Islet of Langerhans (tissue), 1 donor: Measurements from ENCODE around the gene PREX1.

ENCODE experiments used
- FAIRE-seq: peaks from one replicate; lab custom pipeline; 2011; peaks lifted over from hg19 to GRCh38; lab: Jason Lieb, UNC

The PREX1 gene

DNA sequence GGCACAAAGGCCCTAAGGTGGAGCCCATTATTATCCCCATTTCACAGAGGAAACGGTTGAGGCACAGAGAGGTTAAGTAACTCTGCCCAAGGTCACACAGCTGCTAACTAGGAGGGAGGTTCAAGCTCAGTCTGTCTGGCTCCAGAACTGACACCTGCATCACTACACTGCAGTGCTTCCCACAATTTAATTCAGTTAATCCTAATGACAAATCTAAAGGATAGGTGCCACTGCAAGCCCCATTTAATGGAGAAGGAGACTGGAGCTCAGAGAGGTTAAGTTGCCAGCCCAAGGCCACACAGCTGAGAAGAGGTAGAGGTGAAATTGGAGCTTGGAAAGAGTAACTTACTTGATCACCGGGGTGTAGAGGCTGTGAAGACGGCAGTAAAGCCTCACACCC lies 148.8 kb downstream of the PREX1 start:
- no peak for FAIRE-seq

DNA sequence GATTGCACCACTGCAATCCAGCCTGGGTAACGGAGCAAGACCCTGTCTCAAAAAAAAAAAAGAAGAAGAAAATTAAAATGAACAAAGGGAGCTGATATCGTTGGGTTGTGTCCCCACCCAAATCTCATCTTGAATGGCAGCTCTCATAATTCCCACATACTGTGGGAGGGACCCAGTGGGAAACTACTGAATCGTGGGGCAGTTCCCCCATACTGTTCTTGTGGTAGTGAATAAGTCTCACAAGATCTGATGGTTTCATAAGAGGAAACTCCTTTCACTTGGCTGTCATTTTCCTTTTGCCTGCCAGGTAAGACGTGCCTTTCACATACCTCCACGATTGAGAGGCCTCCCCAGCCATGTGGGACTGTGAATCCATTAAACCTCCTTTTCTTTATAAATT lies 149.4 kb downstream of the PREX1 start:
- FAIRE-seq, result no peak

DNA sequence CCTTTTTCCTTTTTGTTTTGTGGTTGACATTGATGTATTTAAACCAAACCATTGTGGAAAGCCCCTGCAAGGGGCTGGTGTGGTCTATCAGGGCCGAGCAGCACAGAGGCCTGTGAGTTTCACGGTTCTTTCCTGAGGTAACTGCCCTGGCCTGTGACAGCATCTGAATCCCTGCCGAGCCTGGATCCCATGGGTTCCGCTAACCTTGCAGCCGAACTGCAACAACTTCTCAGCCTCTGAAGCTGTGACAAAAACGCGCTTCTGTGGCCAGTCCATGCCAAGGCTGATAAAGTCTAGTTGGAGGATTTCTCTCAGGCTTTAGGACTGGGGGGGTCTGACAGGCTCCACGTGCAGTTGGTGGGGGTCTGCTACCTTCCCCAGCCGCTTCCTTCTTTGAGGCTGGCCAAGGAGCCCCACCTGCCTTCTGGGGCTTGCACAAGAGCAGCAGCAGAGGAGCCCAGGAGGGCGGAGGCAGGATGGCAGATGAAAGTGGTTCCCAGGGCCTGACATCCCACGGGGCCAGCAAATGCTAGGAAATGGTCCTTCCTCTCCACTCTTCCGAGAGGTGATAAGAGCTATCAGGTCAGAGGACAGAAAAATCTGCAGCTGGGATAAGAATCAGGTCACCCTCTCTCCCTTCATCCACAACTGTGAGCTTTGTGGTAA lies 150.9 kb downstream of the PREX1 start:
- FAIRE-seq, result no peak

- FAIRE-seq, result no peak
Observed at GRCh38 chr20:48676125-48676524, 151.7 kb downstream of the PREX1 start.

- no peak for FAIRE-seq
Observed at GRCh38 chr20:48674461-48674860, 153.3 kb downstream of the PREX1 start.

- no peak for FAIRE-seq
Observed at GRCh38 chr20:48673507-48673906, 154.3 kb downstream of the PREX1 start.

- FAIRE-seq, result no peak
Observed at GRCh38 chr20:48672324-48672723, 155.5 kb downstream of the PREX1 start.

GRCh38 chr20:48671141-48671540 lies 156.7 kb downstream of the PREX1 start:
- no peak for FAIRE-seq

- no peak for FAIRE-seq
Observed at GRCh38 chr20:48669946-48670605, 157.7 kb downstream of the PREX1 start.

DNA sequence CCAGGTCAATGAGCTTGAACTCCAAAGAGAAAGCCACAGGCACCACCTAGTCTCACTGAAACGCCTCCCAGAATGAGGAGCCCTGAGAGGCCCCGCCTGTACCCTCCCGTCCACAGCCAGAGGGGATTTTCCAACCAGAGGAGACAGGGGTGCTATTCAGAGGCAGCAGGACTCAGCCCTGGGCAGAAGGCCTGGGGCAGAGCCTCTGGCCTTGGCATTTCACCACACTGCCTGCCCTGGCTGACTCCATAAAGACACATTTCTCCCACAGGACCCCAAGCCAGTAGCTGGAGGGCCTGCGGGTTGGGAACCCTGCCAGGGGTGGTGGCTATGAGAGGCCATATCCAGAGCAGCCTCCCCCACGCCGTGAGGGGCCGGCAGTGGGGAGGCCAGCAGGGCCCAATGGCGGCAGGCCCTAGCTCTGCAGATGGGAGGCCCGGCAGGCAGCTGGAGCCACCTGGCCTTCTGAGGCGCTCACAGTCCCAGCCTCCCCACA lies 159.3 kb downstream of the PREX1 start:
- no peak for FAIRE-seq

DNA sequence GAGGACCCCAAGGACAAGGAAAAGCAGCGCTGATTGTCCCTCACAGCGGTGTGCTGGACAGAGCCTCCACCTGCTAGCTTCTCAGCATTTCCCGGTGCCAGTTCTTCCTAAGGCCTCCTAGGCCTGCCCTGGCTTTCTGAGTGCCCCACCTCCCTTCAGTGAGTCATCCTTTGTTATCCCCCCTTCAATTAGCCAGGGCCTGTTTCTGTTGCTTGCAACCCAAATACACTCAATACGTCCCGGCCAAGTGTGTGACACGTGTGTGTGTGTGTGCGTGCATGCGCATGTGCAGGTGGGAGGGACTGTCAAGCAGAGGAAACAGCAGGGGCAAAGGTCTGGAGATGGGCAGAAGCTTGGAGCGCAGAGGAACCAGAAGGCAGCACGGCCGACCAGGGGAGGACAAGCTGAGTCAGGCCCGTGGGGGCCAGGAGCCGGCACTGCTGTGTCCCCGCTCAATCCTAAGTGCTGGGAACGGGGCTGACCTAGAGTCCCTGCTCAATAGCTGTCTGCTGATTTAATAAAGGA lies 159.8 kb downstream of the PREX1 start:
- no peak for FAIRE-seq

DNA sequence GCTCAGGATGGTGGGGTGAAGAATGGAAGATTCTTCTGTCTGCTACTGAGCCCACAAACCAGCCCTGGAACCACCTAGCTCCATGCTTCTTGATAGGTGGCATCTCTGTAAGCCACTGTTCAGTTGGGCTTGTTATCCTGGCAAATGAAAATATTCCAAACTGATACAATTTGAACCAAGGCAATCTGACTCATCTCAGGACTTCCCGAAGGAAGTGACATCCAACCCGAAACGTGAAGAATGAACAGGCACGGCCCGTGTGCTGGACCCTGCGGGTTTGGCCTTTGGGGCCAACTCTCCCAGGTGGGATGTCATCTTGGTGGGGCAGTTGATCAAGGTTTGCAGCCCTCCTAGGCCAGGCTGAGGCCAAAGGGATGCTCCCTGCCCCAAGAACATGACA lies 160.3 kb downstream of the PREX1 start:
- FAIRE-seq, result no peak

- FAIRE-seq, result no peak
Observed at GRCh38 chr20:48665785-48666184, 162.0 kb downstream of the PREX1 start.

GRCh38 chr20:48662711-48663110 lies 165.1 kb downstream of the PREX1 start:
- no peak for FAIRE-seq

DNA sequence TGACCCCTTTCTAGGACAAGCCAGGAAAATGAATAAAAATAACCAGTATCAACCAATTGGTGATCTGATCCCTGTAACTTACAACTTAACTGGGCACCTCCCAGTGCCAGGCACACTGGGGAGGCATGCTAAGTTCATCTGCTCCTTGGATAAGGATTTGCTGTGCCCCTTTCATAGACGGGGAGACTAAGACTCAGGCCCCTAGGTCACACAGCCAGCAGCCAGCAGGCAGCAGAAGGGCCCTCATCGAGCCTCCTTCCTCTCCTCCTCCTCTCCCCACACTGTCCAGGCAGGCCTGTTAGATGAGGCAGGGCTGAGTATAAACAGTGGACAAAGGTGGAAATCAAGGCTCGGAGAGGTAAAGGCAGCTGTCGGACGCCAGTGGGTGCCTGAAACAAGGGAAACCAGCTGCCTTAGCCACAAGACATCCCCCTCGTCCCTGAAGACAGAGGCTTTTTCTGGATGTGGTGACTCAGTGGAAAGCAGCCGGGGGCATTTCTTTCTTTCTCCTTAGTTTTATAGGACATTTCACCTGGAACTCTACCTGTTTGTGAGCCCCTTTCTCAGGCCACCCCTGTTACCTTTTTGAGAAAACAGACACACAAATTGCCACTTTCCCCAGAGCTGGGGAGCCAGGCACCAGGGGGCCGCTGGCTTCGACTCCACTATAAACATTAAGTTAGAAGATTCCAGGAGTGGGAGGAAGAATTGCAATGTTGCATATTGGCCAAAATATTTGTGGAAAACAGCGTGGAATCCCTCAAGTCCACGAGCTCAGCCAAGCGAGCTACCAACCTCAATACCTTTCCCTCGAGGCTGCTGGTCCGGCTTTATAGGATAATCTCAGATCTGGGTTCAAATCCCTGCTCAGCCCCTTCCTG lies 166.0 kb downstream of the PREX1 start:
- FAIRE-seq, result no peak

DNA sequence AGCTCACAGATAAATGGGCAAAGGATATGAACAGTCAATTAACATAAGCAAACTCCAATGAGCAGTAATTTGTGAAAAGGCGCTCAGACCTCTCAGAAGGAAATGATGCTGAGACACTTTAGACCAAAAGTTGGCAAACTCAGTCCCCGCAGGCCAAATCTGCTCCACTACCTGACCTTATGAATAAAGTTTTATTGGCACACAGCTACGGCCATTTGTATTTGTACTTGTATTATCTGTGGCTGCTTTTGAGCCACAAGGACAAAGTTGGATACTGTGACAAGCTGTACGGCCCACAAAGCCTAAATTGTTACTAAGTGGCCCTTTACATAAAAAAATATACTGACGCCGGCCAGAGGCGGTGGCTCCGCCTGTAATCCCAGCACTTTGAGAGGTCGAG lies 167.0 kb downstream of the PREX1 start:
- no peak for FAIRE-seq

- FAIRE-seq, result no peak
Observed at GRCh38 chr20:48659858-48660257, 167.9 kb downstream of the PREX1 start.

- FAIRE-seq, result no peak
Observed at GRCh38 chr20:48658505-48658904, 169.3 kb downstream of the PREX1 start.

- no peak for FAIRE-seq
Observed at GRCh38 chr20:48658198-48658476, 169.7 kb downstream of the PREX1 start.

DNA sequence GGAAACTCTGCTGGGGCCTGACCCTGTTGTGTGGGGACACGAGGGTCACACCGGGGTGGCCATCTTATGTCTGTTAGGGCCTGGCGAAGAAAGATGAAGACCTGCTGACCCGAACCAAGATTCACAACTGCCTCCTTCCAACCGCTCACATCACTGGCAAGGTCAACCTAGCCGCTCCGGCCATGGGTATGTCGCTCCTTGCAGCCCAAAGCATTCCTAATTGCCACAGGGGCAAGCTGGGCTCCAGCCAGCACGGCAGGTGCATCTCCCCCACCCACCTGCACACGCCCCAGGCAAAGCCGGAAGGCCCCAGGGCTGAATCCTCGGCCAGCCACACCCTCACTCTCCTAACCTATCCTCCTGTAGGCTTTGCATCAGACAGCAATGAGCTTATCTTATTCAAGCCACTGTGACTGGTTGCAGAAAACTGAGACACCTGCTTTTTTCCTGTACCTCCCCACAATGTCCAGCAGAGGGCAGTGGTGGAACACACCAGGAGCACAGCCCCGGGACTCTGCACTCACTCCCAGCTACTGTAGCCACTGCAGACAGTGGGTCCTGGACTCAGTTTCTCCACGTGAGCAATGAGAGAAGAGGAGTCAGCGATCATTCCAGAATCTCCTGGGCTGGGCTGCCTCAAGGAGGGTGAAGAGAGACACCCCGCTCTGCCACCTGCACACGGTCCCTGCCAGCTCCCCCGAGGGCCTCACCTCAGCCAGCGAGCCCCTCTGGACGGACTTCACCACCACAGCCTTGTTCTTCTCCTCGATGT lies 170.2 kb downstream of the PREX1 start:
- no peak for FAIRE-seq

- FAIRE-seq, result no peak
Observed at GRCh38 chr20:48656661-48657211, 171.1 kb downstream of the PREX1 start.

GRCh38 chr20:48656137-48656536 lies 171.7 kb downstream of the PREX1 start:
- no peak for FAIRE-seq
